KMS-11 (cell line): ENCODE data around the gene CORO7.

Experiments used
- H2AFZ ChIP-seq: fragments of 200-600 bp; sonication (generic); 2 replicates; pipeline ENCODE4 v1.6.1; 2016; ENCODE audit warnings: antibody characterized with exemption, mixed run types, low read depth
- H3K27ac ChIP-seq: fragments of 200-600 bp; sonication (generic); 2 replicates; pipeline ENCODE4 v1.6.1; 2016; ENCODE audit warnings: mild to moderate bottlenecking, mixed run types
- H3K27me3 ChIP-seq: fragments of 200-600 bp; sonication (generic); 2 replicates; pipeline ENCODE4 v1.6.1; 2017; ENCODE audit warnings: mild to moderate bottlenecking, low read depth, mixed run types, moderate library complexity; ENCODE audit not compliant: insufficient read depth
- H3K36me3 ChIP-seq: fragments of 200-600 bp; sonication (generic); 2 replicates; pipeline ENCODE4 v1.6.1; 2017; ENCODE audit warnings: mild to moderate bottlenecking, mixed run types; ENCODE audit not compliant: insufficient read depth
- H3K4me1 ChIP-seq: fragments of 200-600 bp; sonication (generic); 2 replicates; pipeline ENCODE4 v1.6.1; 2016; ENCODE audit warnings: mild to moderate bottlenecking, low read depth, mixed run types; ENCODE audit not compliant: poor library complexity, severe bottlenecking
- H3K4me2 ChIP-seq: fragments of 200-600 bp; sonication (generic); 2 replicates; pipeline ENCODE4 v1.7.0; 2016; ENCODE audit warnings: mild to moderate bottlenecking, mixed run types
- H3K4me3 ChIP-seq: fragments of 200-600 bp; sonication (generic); IDR thresholded peaks from 2 replicates; pipeline ENCODE4 v1.6.1; 2017; ENCODE audit warnings: low read depth, low read length, mixed read lengths; ENCODE audit not compliant: insufficient read depth
- H3K79me2 ChIP-seq: fragments of 200-600 bp; sonication (generic); 2 replicates; pipeline ENCODE4 v1.6.1; 2016; ENCODE audit warnings: low read depth, mixed run types; ENCODE audit not compliant: insufficient read depth
- H3K9ac ChIP-seq: fragments of 200-600 bp; sonication (generic); 2 replicates; pipeline ENCODE4 v1.6.1; 2016; ENCODE audit warnings: mild to moderate bottlenecking, mixed run types
- H4K20me1 ChIP-seq: fragments of 200-600 bp; sonication (generic); 2 replicates; pipeline ENCODE4 v1.6.1; 2016; ENCODE audit warnings: mild to moderate bottlenecking, mixed run types; ENCODE audit not compliant: insufficient read depth
- CTCF ChIP-seq: fragments of 200-600 bp; sonication (generic); conservative IDR thresholded peaks from 2 replicates; pipeline ENCODE4 v1.6.1; 2017; ENCODE audit warnings: low read depth, mild to moderate bottlenecking, antibody characterized with exemption, low read length, moderate library complexity, mixed read lengths

CORO7 gene

GRCh38 chr16:4365615-4366014 lies 50.8 kb downstream of the CORO7 start:
- H3K4me1 ChIP-seq = no peaks in the 10 kb centered on the region
- no peaks in the 10 kb centered on the region for H3K27me3 ChIP-seq
- TF ChIP-seq CTCF = no peak
- H3K36me3 ChIP-seq = 0 out of 2 replicates have a peak, but pooled peaks cover 3% of the 10 kb centered on the region
- no peaks in the 10 kb centered on the region for H4K20me1 ChIP-seq
- H3K4me3 ChIP-seq = no peak overlapping the region
- H2AFZ ChIP-seq = no peak overlapping the region
- H3K27ac ChIP-seq = no peak overlapping the region
- no peak overlapping the region for H3K4me2 ChIP-seq
- H3K79me2 ChIP-seq = no peaks in the 10 kb centered on the region
- H3K9ac ChIP-seq = no peak overlapping the region

GRCh38 chr16:4365014-4365406 lies 51.4 kb downstream of the CORO7 start:
- Histone ChIP-seq H3K79me2 (no peaks in the 10 kb centered on the region), H3K27ac (no peak overlapping the region), H4K20me1 (no peaks in the 10 kb centered on the region), H3K4me2 (no peak overlapping the region), H2AFZ (no peak overlapping the region), H3K9ac (no peak overlapping the region), H3K4me3 (no peak overlapping the region), H3K36me3 (0 out of 2 replicates have a peak, but pooled peaks cover 3% of the 10 kb centered on the region), H3K4me1 (no peaks in the 10 kb centered on the region), H3K27me3 (no peaks in the 10 kb centered on the region)
- no peak for TF ChIP-seq CTCF

GRCh38 chr16:4364196-4365013 lies 52.0 kb downstream of the CORO7 start:
- no peaks in the 10 kb centered on the region for H3K4me1 ChIP-seq
- H4K20me1 ChIP-seq = no peaks in the 10 kb centered on the region
- no peak overlapping the region for H3K4me2 ChIP-seq
- no peak overlapping the region for H3K27ac ChIP-seq
- H3K36me3 ChIP-seq = 0 out of 2 replicates have a peak, but pooled peaks cover 3% of the 10 kb centered on the region
- no peak overlapping the region for H2AFZ ChIP-seq
- no peaks in the 10 kb centered on the region for H3K27me3 ChIP-seq
- no peak overlapping the region for H3K9ac ChIP-seq
- H3K79me2 ChIP-seq = no peaks in the 10 kb centered on the region
- no peak for TF ChIP-seq CTCF
- no peak overlapping the region for H3K4me3 ChIP-seq

- H3K4me2 ChIP-seq = no peak overlapping the region
- no peak overlapping the region for H3K4me3 ChIP-seq
- H4K20me1 ChIP-seq = no peaks in the 10 kb centered on the region
- no peak overlapping the region for H3K9ac ChIP-seq
- H2AFZ ChIP-seq = no peak overlapping the region
- H3K79me2 ChIP-seq = no peaks in the 10 kb centered on the region
- H3K27ac ChIP-seq = no peak overlapping the region
- no peaks in the 10 kb centered on the region for H3K4me1 ChIP-seq
- no peak for TF ChIP-seq CTCF
- no peaks in the 10 kb centered on the region for H3K27me3 ChIP-seq
- H3K36me3 ChIP-seq = peaks cover 3% of the 10 kb centered on the region; the same call in 1 of the 2 replicates
These were observed 53.8 kb downstream of the CORO7 start for GRCh38 chr16:4362476-4363135.
